HL-60 (cell line): ENCODE results near the gene ANKRD33B.

Experiments used
- DNase-seq, 2 experiments: peaks; one replicate each; pipeline ENCODE4 v3.0.0-alpha.2; 2010 to 2020; ENCODE audit warnings: low read depth in 1 of 2, low spot score in 1 of 2
- H3K27ac ChIP-seq: fragments of 250-450 bp; sonication (Bioruptor Pico); replicated peaks from 2 replicates; pipeline ENCODE4 v1.5.1; 2020; ENCODE audit warnings: mild to moderate bottlenecking, moderate library complexity
- H3K27me3 ChIP-seq: fragments of 250-450 bp; sonication (Bioruptor Pico); 2 replicates; pipeline ENCODE4 v1.5.1; 2021; ENCODE audit warnings: mild to moderate bottlenecking, moderate library complexity; ENCODE audit not compliant: insufficient read depth, poor library complexity, severe bottlenecking
- H3K4me3 ChIP-seq: replicated peaks from 2 replicates; pipeline ENCODE4 v1.5.1; 2011; ENCODE audit warnings: mild to moderate bottlenecking, control low read depth, low read length; ENCODE audit not compliant: insufficient read depth
- CTCF ChIP-seq: IDR thresholded peaks from one replicate; pipeline ENCODE4 v1.5.1; 2011; ENCODE audit warnings: low read length, control low read depth, inconsistent platforms; ENCODE audit not compliant: insufficient read depth
- GABPA ChIP-seq: IDR thresholded peaks from 2 replicates; pipeline ENCODE4 v1.6.1; 2012; ENCODE audit warnings: low read depth
- POLR2AphosphoS5 ChIP-seq: IDR thresholded peaks from 2 replicates; pipeline ENCODE4 v1.6.1; 2012; ENCODE audit warnings: low read depth
- REST ChIP-seq: IDR thresholded peaks from 2 replicates; pipeline ENCODE4 v1.6.1; 2012; ENCODE audit warnings: low read depth; ENCODE audit not compliant: insufficient replicate concordance
- SPI1 ChIP-seq: IDR thresholded peaks from 2 replicates; pipeline ENCODE4 v1.6.1; 2012; ENCODE audit warnings: low read depth, mild to moderate bottlenecking, borderline replicate concordance

The ANKRD33B gene

GRCh38 chr5:10649666-10650380 is 86.0 kb downstream of the ANKRD33B start:
- H3K27ac ChIP-seq: no peak overlapping the region
- H3K27me3 ChIP-seq: no peaks in the 10 kb centered on the region
- TF ChIP-seq POLR2AphosphoS5: no peak
- peak; percentile 86 for TF ChIP-seq REST
- no peak for TF ChIP-seq GABPA
- TF ChIP-seq SPI1: no peak
- TF ChIP-seq CTCF: no peak
- DNase-seq: no peak
- no peak overlapping the region for H3K4me3 ChIP-seq

GRCh38 chr5:10652151-10652550 is 88.3 kb downstream of the ANKRD33B start:
- DNase-seq: no peak
- Histone ChIP-seq H3K27me3 (no peaks in the 10 kb centered on the region), H3K4me3 (no peak overlapping the region), H3K27ac (no peak overlapping the region; the same call in 1 of the 2 replicates)
- TF ChIP-seq SPI1 (no peak), CTCF (no peak), REST (no peak), POLR2AphosphoS5 (no peak), GABPA (no peak)

- DNase-seq: no peak
- no peak for TF ChIP-seq GABPA
- TF ChIP-seq REST: no peak
- no peak for TF ChIP-seq CTCF
- no peak for TF ChIP-seq SPI1
- TF ChIP-seq POLR2AphosphoS5: no peak
- Histone ChIP-seq H3K27me3 (no peaks in the 10 kb centered on the region), H3K27ac (no peak overlapping the region; the same call in 1 of the 2 replicates), H3K4me3 (no peak overlapping the region)
Measured at GRCh38 chr5:10652606-10653005, 88.7 kb downstream of the ANKRD33B start.
